ENCODE data around the gene PGLYRP3.

DNA sequence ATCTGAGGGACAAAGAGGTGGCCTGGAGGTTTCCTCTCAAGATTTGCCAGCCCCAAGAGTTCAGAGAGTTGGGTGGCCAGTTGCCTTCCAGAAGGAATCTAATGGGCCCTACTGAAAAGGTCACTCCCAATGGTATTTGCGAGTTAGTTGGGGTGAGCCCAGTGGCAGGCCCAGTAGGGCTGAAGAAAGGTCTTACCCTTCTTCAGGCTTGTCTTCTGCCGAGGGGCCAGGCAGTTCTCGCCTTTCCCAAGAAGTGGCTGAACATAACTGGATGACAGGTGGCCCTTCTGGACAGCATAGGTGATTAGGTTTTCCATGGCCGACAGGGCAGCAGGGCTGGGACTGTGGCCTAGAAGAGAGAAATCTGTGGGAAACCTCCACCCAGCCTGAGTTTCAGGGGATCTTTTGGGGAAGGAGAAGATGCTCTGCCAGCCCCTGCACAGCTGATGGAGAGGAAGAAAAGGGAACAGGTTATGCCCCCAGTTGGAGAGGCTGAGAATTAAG lies 28.7 kb upstream of the PGLYRP3 start:
- TF ChIP-seq, protein P1, sequence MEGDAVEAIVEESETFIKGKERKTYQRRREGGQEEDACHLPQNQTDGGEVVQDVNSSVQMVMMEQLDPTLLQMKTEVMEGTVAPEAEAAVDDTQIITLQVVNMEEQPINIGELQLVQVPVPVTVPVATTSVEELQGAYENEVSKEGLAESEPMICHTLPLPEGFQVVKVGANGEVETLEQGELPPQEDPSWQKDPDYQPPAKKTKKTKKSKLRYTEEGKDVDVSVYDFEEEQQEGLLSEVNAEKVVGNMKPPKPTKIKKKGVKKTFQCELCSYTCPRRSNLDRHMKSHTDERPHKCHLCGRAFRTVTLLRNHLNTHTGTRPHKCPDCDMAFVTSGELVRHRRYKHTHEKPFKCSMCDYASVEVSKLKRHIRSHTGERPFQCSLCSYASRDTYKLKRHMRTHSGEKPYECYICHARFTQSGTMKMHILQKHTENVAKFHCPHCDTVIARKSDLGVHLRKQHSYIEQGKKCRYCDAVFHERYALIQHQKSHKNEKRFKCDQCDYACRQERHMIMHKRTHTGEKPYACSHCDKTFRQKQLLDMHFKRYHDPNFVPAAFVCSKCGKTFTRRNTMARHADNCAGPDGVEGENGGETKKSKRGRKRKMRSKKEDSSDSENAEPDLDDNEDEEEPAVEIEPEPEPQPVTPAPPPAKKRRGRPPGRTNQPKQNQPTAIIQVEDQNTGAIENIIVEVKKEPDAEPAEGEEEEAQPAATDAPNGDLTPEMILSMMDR (IDR thresholded peaks at IDR 0.05), result no peak
- TF ChIP-seq POLR2A (IDR thresholded peaks at IDR 0.05), result no peak
